PC-9 (cell line): ENCODE data around the gene NTN4.

Experiments used
- EZH2 ChIP-seq: fragments of 200-600 bp; sonication (generic); IDR thresholded peaks from 2 replicates; pipeline ENCODE4 v1.8.0; 2017; ENCODE audit warnings: antibody characterized with exemption, low read depth
- TF ChIP-seq, protein P1 (sequence below): fragments of 200-600 bp; sonication (generic); conservative IDR thresholded peaks from 2 replicates; pipeline ENCODE4 v1.6.1; 2017; ENCODE audit warnings: mixed run types, antibody characterized with exemption, mild to moderate bottlenecking, moderate library complexity

DNA sequence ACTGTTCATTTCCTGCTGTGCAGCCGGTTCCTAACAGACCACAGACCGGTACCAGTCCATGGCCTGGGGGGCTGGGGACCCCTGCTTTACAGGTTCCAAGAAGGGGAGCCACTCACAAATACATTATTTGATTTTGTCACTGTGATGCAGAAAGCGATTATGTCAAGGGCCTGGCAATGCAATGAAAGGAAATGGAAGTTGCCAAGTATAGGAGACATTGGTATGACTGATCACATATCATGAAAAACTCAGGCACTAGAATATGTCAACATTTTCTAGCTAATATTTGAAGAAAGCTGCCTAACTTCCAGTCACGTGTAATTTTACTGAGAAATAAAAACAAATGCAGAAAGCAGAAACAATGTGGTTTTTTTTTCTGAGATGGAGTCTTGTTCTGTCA, 170.4 kb downstream of the NTN4 start:
- TF ChIP-seq, protein P1, sequence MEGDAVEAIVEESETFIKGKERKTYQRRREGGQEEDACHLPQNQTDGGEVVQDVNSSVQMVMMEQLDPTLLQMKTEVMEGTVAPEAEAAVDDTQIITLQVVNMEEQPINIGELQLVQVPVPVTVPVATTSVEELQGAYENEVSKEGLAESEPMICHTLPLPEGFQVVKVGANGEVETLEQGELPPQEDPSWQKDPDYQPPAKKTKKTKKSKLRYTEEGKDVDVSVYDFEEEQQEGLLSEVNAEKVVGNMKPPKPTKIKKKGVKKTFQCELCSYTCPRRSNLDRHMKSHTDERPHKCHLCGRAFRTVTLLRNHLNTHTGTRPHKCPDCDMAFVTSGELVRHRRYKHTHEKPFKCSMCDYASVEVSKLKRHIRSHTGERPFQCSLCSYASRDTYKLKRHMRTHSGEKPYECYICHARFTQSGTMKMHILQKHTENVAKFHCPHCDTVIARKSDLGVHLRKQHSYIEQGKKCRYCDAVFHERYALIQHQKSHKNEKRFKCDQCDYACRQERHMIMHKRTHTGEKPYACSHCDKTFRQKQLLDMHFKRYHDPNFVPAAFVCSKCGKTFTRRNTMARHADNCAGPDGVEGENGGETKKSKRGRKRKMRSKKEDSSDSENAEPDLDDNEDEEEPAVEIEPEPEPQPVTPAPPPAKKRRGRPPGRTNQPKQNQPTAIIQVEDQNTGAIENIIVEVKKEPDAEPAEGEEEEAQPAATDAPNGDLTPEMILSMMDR: no peak
- no peak for TF ChIP-seq EZH2
